OCI-LY1 (cell line): ENCODE measurements around the gene CABYR.
A peak's percentile ranks its signal among the peaks of the same experiment; 100 is the strongest.
"Not testable (repeated sequence)": the region's sequence is repeated elsewhere in the genome, so short reads cannot be mapped to it uniquely, and the experiment has no call there.

Experiments used
- H2AFZ ChIP-seq: fragments of 200-600 bp; sonication (generic), shearing (Covaris generic); 2 replicates; pipeline ENCODE4 v1.6.0; 2014; ENCODE audit warnings: antibody characterized with exemption, mild to moderate bottlenecking, low read length
- H3F3A ChIP-seq: fragments of 200-600 bp; sonication (generic), shearing (Covaris generic); 2 replicates; pipeline ENCODE4 v1.6.0; 2014; ENCODE audit warnings: mild to moderate bottlenecking, antibody characterized with exemption, low read length, moderate library complexity; ENCODE audit not compliant: insufficient read depth
- H3K27ac ChIP-seq: fragments of 200-600 bp; sonication (generic); 2 replicates; pipeline ENCODE4 v1.5.1; 2014; ENCODE audit warnings: low read length, mixed run types, mild to moderate bottlenecking, low read depth; ENCODE audit not compliant: poor library complexity, severe bottlenecking
- H3K27me3 ChIP-seq: fragments of 200-600 bp; sonication (generic); 2 replicates; pipeline ENCODE4 v1.6.0; 2014; ENCODE audit warnings: antibody characterized with exemption, mild to moderate bottlenecking, low read length, moderate library complexity; ENCODE audit not compliant: insufficient read depth
- H3K36me3 ChIP-seq: fragments of 200-600 bp; sonication (generic); 2 replicates; pipeline ENCODE4 v1.6.1; 2014; ENCODE audit warnings: mild to moderate bottlenecking, antibody characterized with exemption, low read length, moderate library complexity, mixed read lengths; ENCODE audit not compliant: insufficient read depth
- H3K4me1 ChIP-seq: fragments of 200-600 bp; sonication (generic); 2 replicates; pipeline ENCODE4 v1.5.1; 2014; ENCODE audit warnings: mild to moderate bottlenecking, low read length, moderate library complexity; ENCODE audit not compliant: insufficient read depth, severe bottlenecking
- H3K4me2 ChIP-seq: fragments of 200-600 bp; sonication (generic), shearing (Covaris generic); 2 replicates; pipeline ENCODE4 v1.6.1; 2014; ENCODE audit warnings: low read length
- H3K4me3 ChIP-seq: fragments of 200-600 bp; sonication (generic); 2 replicates; pipeline ENCODE4 v1.5.1; 2014; ENCODE audit warnings: low read length, low read depth, mild to moderate bottlenecking, mixed read lengths; ENCODE audit not compliant: poor library complexity, severe bottlenecking
- H3K79me2 ChIP-seq: fragments of 200-600 bp; shearing (Covaris generic); 2 replicates; pipeline ENCODE4 v1.6.1; 2016; ENCODE audit warnings: mixed run types, low read length, mixed read lengths; ENCODE audit not compliant: insufficient read depth
- H3K9ac ChIP-seq: fragments of 200-600 bp; sonication (generic), shearing (Covaris generic); 2 replicates; pipeline ENCODE4 v1.6.1; 2014; ENCODE audit warnings: mild to moderate bottlenecking, low read length, mixed read lengths
- H3K9me2 ChIP-seq: fragments of 200-600 bp; sonication (generic), shearing (Covaris generic); 2 replicates; pipeline ENCODE4 v1.6.1; 2014; ENCODE audit warnings: low read depth, mild to moderate bottlenecking, low read length, mixed read lengths
- H3K9me3 ChIP-seq: fragments of 200-600 bp; shearing (Covaris generic); 2 replicates; pipeline ENCODE4 v1.6.1; 2014; ENCODE audit warnings: low read length, mixed read lengths
- H4K20me1 ChIP-seq: fragments of 200-600 bp; sonication (generic), shearing (Covaris generic); 2 replicates; pipeline ENCODE4 v1.6.0; 2016; ENCODE audit warnings: mild to moderate bottlenecking, low read length; ENCODE audit not compliant: insufficient read depth
- EZH2 ChIP-seq: fragments of 200-600 bp; sonication (generic), shearing (Covaris generic); IDR thresholded peaks from 2 replicates; pipeline ENCODE4 v1.8.0; 2017; ENCODE audit warnings: borderline replicate concordance, mixed run types, mild to moderate bottlenecking, antibody characterized with exemption, low read length, moderate library complexity, mixed read lengths
- TF ChIP-seq, protein P1 (sequence below): fragments of 200-600 bp; sonication (generic), shearing (Covaris generic); IDR thresholded peaks from 2 replicates; pipeline ENCODE4 v1.5.1; 2017; ENCODE audit warnings: mild to moderate bottlenecking, antibody characterized with exemption, low read length, moderate library complexity, mixed read lengths

Gene CABYR

DNA sequence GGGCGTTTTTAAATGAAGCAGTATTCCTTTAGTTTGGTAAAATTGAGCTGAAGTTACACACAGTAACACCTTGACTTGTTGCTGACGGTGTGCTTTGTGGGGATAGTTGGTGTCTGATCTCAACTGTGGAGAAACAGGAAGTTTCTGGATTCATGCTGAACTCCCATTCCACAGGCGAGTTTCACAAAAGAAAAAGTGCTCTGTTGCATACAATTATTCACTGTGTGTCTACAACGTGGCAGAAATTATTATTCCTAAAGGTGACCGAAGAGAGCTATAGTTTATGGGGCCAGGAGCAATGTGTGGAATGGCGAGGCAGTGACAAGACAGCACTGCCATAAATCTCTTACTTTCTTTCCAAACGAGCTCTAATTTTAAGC, 463 bp upstream of the CABYR start:
- H2AFZ ChIP-seq, result no peak overlapping the region
- no peaks in the 10 kb centered on the region for H3K9me3 ChIP-seq
- H3K4me3 ChIP-seq, result peak overlapping the region; percentile 21
- no peaks in the 10 kb centered on the region for H4K20me1 ChIP-seq
- H3K4me1 ChIP-seq, result no peaks in the 10 kb centered on the region
- H3K27me3 ChIP-seq, result peaks cover 3% of the 10 kb centered on the region; the same call in 1 of the 2 replicates
- no peaks in the 10 kb centered on the region for H3K79me2 ChIP-seq
- no peak overlapping the region for H3K9ac ChIP-seq
- TF ChIP-seq, protein P1, sequence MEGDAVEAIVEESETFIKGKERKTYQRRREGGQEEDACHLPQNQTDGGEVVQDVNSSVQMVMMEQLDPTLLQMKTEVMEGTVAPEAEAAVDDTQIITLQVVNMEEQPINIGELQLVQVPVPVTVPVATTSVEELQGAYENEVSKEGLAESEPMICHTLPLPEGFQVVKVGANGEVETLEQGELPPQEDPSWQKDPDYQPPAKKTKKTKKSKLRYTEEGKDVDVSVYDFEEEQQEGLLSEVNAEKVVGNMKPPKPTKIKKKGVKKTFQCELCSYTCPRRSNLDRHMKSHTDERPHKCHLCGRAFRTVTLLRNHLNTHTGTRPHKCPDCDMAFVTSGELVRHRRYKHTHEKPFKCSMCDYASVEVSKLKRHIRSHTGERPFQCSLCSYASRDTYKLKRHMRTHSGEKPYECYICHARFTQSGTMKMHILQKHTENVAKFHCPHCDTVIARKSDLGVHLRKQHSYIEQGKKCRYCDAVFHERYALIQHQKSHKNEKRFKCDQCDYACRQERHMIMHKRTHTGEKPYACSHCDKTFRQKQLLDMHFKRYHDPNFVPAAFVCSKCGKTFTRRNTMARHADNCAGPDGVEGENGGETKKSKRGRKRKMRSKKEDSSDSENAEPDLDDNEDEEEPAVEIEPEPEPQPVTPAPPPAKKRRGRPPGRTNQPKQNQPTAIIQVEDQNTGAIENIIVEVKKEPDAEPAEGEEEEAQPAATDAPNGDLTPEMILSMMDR, result no peak
- TF ChIP-seq EZH2, result no peak
- H3F3A ChIP-seq, result no peaks in the 10 kb centered on the region
- H3K4me2 ChIP-seq, result peak overlapping the region; percentile 33; the same call in 1 of the 2 replicates
- H3K27ac ChIP-seq, result no peak overlapping the region
- no peaks in the 10 kb centered on the region for H3K36me3 ChIP-seq
- H3K9me2 ChIP-seq, result no peaks in the 10 kb centered on the region

GRCh38 chr18:24140697-24141096, 1.8 kb downstream of the CABYR start:
- Histone ChIP-seq H3K4me2 (no peak overlapping the region), H3K4me1 (no peaks in the 10 kb centered on the region), H3K9ac (no peak overlapping the region), H3K36me3 (no peaks in the 10 kb centered on the region), H2AFZ (no peak overlapping the region), H4K20me1 (no peaks in the 10 kb centered on the region), H3K79me2 (no peaks in the 10 kb centered on the region), H3K9me2 (no peaks in the 10 kb centered on the region), H3K4me3 (no peak overlapping the region), H3K9me3 (no peaks in the 10 kb centered on the region), H3K27me3 (peaks cover 3% of the 10 kb centered on the region; the same call in 1 of the 2 replicates), H3F3A (no peaks in the 10 kb centered on the region), H3K27ac (no peak overlapping the region)
- no peak for TF ChIP-seq EZH2
- TF ChIP-seq, protein P1, result no peak

DNA sequence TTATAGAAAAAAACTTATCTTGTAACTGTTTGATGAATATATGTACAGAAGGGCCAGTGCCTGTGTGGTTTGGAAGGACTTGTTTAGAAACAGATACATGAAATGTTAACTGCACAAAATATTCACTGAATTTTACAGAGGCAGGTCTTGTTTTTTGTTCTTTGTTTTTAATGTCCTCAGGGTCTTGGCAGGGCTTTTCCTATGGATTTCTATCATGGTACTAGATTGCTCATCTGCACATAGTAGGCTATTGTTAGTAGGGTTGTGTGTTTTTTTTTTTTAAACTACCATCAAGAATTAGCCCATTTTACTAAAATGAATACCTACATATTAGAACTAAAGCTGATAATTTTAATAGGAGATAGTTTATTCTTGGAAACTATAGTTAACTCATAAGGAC, 3.5 kb downstream of the CABYR start:
- TF ChIP-seq, protein P1, result no peak
- TF ChIP-seq EZH2, result no peak
- Histone ChIP-seq H3K4me1 (no peaks in the 10 kb centered on the region), H3K79me2 (no peaks in the 10 kb centered on the region), H3K9ac (no peak overlapping the region), H4K20me1 (no peaks in the 10 kb centered on the region), H3K4me3 (no peak overlapping the region), H3K27ac (no peak overlapping the region), H3F3A (no peaks in the 10 kb centered on the region), H3K9me2 (no peaks in the 10 kb centered on the region), H2AFZ (no peak overlapping the region), H3K27me3 (peaks cover 3% of the 10 kb centered on the region; the same call in 1 of the 2 replicates), H3K9me3 (no peaks in the 10 kb centered on the region), H3K36me3 (no peaks in the 10 kb centered on the region), H3K4me2 (no peak overlapping the region)

DNA sequence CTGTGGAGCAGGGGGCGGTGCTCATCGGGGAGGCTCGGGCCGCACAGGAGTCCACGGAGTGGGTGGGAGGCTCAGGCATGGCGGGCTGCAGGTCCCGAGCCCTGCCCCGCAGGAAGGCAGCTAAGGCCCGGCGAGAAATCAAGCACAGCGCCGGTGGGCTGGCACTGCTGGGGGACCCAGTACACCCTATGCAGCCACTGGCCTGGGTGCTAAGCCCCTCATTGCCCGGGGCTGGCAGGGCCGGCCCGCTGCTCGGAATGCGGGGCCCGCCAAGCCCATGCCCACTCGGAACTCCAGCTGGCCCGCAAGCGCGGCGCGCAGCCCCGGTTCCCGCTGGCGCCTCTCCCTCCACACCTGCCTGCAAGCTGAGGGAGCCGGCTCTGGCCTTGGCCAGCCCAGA, 10.7 kb downstream of the CABYR start:
- not testable (repeated sequence) for H3K9me3 ChIP-seq, H3F3A ChIP-seq, H3K79me2 ChIP-seq, H3K4me1 ChIP-seq, H3K36me3 ChIP-seq, H3K27ac ChIP-seq, H4K20me1 ChIP-seq, H3K9ac ChIP-seq, H3K4me3 ChIP-seq, H2AFZ ChIP-seq, H3K9me2 ChIP-seq, H3K4me2 ChIP-seq, H3K27me3 ChIP-seq
